ACC112 (cell line): Measurements from ENCODE around the gene NDRG4.

Experiments
- H2AFZ ChIP-seq: fragments of 200-600 bp; sonication (generic); one replicate; pipeline ENCODE4 v1.6.0; 2017; ENCODE audit warnings: antibody characterized with exemption, low read length; ENCODE audit not compliant: unreplicated experiment
- H3K27ac ChIP-seq: fragments of 200-600 bp; sonication (generic); 2 replicates; pipeline ENCODE4 v1.5.1; 2014; ENCODE audit warnings: low read depth, mild to moderate bottlenecking, antibody characterized with exemption, low read length, moderate library complexity
- H3K27me3 ChIP-seq: fragments of 200-600 bp; sonication (generic); 2 replicates; pipeline ENCODE4 v1.6.1; 2014; ENCODE audit warnings: mild to moderate bottlenecking, antibody characterized with exemption, low read length, moderate library complexity, mixed read lengths; ENCODE audit not compliant: insufficient read depth
- H3K36me3 ChIP-seq: fragments of 200-600 bp; sonication (generic); 2 replicates; pipeline ENCODE4 v1.6.1; 2016; ENCODE audit warnings: mild to moderate bottlenecking, antibody characterized with exemption, low read length, moderate library complexity, mixed read lengths; ENCODE audit not compliant: insufficient read depth
- H3K4me1 ChIP-seq: fragments of 200-600 bp; sonication (generic); one replicate; pipeline ENCODE4 v1.6.1; 2016; ENCODE audit warnings: low read length, mixed read lengths; ENCODE audit not compliant: insufficient read depth, unreplicated experiment, control insufficient read depth
- H3K4me3 ChIP-seq: fragments of 200-600 bp; sonication (generic); 2 replicates; pipeline ENCODE4 v1.5.1; 2014; ENCODE audit warnings: mild to moderate bottlenecking, low read depth, low read length
- H3K79me2 ChIP-seq: fragments of 200-600 bp; sonication (generic); one replicate; pipeline ENCODE4 v1.6.0; 2016; ENCODE audit warnings: low read length; ENCODE audit not compliant: control insufficient read depth, unreplicated experiment, insufficient read depth

NDRG4 gene

DNA sequence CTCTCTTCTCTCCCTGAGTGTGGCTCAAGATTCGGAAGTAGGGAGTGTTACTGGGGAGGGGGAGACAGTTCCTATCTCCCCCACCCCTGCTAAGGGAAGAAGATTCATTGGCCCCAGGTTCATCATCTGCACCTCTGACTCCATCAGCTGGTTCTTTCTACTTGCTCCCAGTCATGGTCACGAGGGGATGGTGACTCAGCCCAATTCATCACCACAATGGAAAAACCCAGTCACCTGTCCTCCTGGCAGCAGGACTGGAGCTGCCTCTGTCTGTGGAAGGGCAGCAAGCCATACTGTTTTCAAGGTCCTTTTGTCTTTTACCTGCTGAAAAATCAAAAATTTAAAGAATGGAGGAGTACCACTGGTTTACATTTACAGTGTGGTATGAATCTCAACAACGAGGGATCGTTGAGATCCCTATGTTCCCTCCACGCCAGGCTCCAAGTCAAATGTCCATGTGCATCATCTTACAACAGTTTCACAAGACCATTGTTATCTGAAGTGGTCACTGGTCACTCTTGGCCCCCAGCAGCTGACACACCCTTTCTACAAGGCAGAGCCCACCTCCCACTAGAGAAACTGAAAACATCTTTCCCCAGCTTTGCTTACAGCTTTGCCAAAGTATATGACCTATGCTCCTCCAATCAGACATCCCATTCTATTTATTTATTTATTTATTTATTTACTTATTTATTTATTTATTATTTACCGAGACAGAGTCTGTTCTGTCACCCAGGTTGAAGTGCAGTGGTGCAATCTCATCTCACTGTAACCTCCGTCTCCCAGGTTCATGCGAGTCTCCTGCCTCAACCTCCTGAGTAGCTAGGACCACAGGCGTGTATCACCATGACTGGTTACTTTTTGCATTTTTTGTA, 40.4 kb upstream of the NDRG4 start:
- H3K4me1 ChIP-seq: peaks cover 35% of the 10 kb centered on the region
- peak overlapping the region; percentile 26; the same call in 1 of the 2 replicates for H3K27ac ChIP-seq
- no peaks in the 10 kb centered on the region for H3K79me2 ChIP-seq
- no peak overlapping the region for H3K4me3 ChIP-seq
- no peak overlapping the region for H2AFZ ChIP-seq
- no peaks in the 10 kb centered on the region for H3K36me3 ChIP-seq
- H3K27me3 ChIP-seq: peaks cover 24% of the 10 kb centered on the region

- H3K4me3 ChIP-seq: no peak overlapping the region
- no peaks in the 10 kb centered on the region for H3K79me2 ChIP-seq
- H3K27me3 ChIP-seq: peaks cover 30% of the 10 kb centered on the region
- no peaks in the 10 kb centered on the region for H3K36me3 ChIP-seq
- H3K27ac ChIP-seq: no peak overlapping the region
- peaks cover 35% of the 10 kb centered on the region for H3K4me1 ChIP-seq
- no peak overlapping the region for H2AFZ ChIP-seq
These were observed 39.7 kb upstream of the NDRG4 start for GRCh38 chr16:58460219-58460610.

GRCh38 chr16:58461056-58461455, 38.9 kb upstream of the NDRG4 start:
- H3K27me3 ChIP-seq: peaks cover 39% of the 10 kb centered on the region
- no peaks in the 10 kb centered on the region for H3K36me3 ChIP-seq
- no peak overlapping the region for H2AFZ ChIP-seq
- no peak overlapping the region for H3K4me3 ChIP-seq
- H3K79me2 ChIP-seq: no peaks in the 10 kb centered on the region
- no peak overlapping the region for H3K27ac ChIP-seq
- H3K4me1 ChIP-seq: peaks cover 30% of the 10 kb centered on the region

- no peak overlapping the region for H2AFZ ChIP-seq
- no peak overlapping the region for H3K4me3 ChIP-seq
- no peaks in the 10 kb centered on the region for H3K36me3 ChIP-seq
- H3K79me2 ChIP-seq: no peaks in the 10 kb centered on the region
- H3K4me1 ChIP-seq: peaks cover 24% of the 10 kb centered on the region
- H3K27ac ChIP-seq: no peak overlapping the region
- H3K27me3 ChIP-seq: peaks cover 44% of the 10 kb centered on the region
These were observed 38.3 kb upstream of the NDRG4 start for GRCh38 chr16:58461640-58462039.

DNA sequence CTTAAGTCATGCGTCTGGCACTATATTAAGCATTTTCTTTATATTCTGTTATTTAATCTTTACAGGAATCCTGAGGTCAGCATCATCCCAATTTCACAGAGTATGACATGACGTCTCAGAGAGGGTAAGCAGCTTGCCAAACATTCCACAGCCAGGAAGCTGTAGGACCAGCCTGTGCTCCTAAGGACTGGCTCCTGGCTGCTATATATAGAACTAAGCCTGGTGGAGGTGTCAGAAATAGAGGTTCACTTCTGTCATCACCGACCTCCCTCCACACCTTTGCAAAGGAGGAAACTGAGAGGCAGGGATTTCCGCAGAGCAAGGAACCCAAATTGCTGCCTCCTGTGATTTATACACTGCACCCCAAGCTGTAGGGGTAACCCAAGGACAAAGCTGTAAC, 37.9 kb upstream of the NDRG4 start:
- Histone ChIP-seq H3K4me3 (no peak overlapping the region), H3K79me2 (no peaks in the 10 kb centered on the region), H2AFZ (no peak overlapping the region), H3K27ac (no peak overlapping the region), H3K27me3 (peaks cover 47% of the 10 kb centered on the region), H3K36me3 (no peaks in the 10 kb centered on the region), H3K4me1 (peaks cover 22% of the 10 kb centered on the region)

GRCh38 chr16:58462499-58462996, 37.4 kb upstream of the NDRG4 start:
- Histone ChIP-seq H3K36me3 (no peaks in the 10 kb centered on the region), H3K27ac (no peak overlapping the region), H3K4me1 (peaks cover 22% of the 10 kb centered on the region), H3K4me3 (no peak overlapping the region), H3K79me2 (no peaks in the 10 kb centered on the region), H2AFZ (no peak overlapping the region), H3K27me3 (peaks cover 50% of the 10 kb centered on the region)

DNA sequence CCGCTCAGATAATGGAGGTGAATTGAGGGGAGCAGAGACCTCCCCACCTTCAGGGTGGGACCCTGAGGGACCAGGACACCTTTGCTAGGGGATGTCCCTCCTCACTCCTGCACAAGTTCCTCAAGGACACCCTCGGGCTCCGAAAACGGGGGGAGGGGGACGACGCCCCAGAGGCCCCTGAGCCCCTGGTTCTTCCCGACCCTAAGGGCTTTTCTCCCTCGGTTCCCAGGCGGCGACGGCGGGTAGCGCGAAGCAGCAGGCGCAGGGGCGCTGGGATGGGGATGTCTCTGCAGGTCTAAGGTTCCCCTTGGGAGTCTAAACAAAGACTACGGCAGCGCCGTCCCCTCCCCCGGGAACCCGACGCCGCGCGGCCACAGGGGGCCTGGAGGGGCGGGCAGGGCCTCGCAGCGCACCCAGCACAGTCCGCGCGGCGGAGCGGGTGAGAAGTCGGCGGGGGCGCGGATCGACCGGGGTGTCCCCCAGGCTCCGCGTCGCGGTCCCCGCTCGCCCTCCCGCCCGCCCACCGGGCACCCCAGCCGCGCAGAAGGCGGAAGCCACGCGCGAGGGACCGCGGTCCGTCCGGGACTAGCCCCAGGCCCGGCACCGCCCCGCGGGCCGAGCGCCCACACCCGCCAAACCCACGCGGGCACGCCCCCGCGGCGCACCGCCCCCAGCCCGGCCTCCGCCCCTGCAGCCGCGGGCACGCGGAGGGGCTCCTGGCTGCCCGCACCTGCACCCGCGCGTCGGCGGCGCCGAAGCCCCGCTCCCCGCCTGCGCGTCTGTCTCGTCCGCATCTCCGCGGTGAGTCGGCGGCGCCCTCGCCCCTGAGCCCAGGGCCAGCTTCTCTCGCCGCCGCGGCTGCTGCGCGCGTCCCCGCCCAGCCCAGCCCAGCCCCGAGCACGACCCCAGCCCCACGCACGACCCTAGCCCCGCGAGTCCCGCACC, 36.7 kb upstream of the NDRG4 start:
- Histone ChIP-seq H2AFZ (no peak overlapping the region), H3K27me3 (peaks cover 52% of the 10 kb centered on the region), H3K27ac (no peak overlapping the region), H3K36me3 (no peaks in the 10 kb centered on the region), H3K4me3 (peak overlapping the region; percentile 67), H3K4me1 (peaks cover 22% of the 10 kb centered on the region), H3K79me2 (no peaks in the 10 kb centered on the region)

DNA sequence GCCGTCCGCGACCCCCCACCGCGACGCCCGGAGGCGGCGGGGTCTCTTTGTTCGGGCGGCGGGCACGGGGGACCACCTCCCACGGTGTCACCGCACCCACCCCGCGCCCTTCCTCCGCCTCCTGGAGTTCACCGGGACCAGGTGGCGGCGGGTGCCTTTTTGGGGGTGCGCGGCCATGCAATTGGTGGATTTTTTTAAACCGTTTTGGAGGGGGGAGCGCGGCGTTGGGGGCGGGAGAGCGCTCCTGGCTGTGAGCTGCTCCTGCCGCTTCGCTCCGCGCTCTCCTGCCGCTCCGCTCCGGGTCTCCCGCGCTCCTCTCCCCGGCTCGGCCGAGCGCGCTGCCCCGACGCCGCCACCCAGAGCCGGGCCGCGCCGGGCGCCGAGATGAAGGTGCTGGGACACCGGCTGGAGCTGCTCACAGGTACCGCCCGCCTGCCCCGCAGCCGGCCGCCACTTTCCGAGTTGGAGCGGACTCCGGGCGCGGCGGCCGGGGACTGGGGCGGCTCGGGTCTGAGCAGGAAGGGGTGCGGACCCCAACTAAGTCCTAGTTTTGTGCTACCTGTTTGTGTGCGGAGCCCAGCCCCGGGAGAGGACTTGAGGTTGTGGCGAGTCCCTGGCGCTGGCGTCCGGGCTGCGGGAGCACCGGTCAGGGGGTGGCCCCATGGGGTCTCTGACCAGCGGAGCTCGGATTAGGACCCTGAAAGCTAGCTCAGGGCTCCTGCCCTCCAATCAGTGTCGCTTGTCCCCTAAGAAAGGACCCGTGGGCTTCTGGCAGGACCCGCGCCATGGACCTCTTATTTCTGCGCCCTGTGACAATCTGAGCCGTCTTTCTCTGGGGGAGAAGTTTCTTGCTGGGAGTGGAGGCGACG, 35.7 kb upstream of the NDRG4 start:
- Histone ChIP-seq H3K79me2 (no peaks in the 10 kb centered on the region), H3K27me3 (peaks cover 52% of the 10 kb centered on the region), H3K36me3 (no peaks in the 10 kb centered on the region), H3K4me1 (peaks cover 13% of the 10 kb centered on the region), H2AFZ (peak overlapping the region; percentile 44), H3K27ac (no peak overlapping the region), H3K4me3 (peak overlapping the region; percentile 67)

GRCh38 chr16:58464916-58465731, 34.8 kb upstream of the NDRG4 start:
- Histone ChIP-seq H3K36me3 (no peaks in the 10 kb centered on the region), H3K79me2 (no peaks in the 10 kb centered on the region), H3K27ac (no peak overlapping the region), H3K4me1 (peaks cover 8% of the 10 kb centered on the region), H3K27me3 (peaks cover 59% of the 10 kb centered on the region), H3K4me3 (peak overlapping the region; percentile 67), H2AFZ (no peak overlapping the region)
